ENCODE data around the gene STIM1.

DNA sequence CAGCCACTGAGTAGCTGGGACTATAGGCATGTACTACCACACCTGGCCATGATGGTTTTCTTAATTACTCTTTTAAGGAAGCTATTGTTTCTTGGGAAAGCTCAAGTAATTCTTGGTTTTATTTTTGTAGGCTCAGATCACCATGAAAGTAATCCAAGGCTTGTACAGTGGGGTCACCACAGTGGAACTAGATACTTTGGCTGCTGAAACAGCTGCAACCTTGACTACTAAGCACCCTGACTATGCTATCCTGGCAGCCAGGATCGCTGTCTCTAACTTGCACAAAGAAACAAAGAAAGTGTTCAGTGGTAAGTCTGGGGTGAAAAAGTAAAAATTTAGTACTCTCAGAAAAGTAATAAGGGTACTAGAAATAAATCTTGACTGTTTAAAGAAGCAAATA lies 250.5 kb downstream of the STIM1 start:
- TF ChIP-seq, protein P1, sequence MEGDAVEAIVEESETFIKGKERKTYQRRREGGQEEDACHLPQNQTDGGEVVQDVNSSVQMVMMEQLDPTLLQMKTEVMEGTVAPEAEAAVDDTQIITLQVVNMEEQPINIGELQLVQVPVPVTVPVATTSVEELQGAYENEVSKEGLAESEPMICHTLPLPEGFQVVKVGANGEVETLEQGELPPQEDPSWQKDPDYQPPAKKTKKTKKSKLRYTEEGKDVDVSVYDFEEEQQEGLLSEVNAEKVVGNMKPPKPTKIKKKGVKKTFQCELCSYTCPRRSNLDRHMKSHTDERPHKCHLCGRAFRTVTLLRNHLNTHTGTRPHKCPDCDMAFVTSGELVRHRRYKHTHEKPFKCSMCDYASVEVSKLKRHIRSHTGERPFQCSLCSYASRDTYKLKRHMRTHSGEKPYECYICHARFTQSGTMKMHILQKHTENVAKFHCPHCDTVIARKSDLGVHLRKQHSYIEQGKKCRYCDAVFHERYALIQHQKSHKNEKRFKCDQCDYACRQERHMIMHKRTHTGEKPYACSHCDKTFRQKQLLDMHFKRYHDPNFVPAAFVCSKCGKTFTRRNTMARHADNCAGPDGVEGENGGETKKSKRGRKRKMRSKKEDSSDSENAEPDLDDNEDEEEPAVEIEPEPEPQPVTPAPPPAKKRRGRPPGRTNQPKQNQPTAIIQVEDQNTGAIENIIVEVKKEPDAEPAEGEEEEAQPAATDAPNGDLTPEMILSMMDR (IDR thresholded peaks at IDR 0.05) = no peak
- no peak for TF ChIP-seq POLR2A (IDR thresholded peaks at IDR 0.05; ENCODE audit: low read depth)
- TF ChIP-seq POLR2AphosphoS5 (IDR thresholded peaks at IDR 0.05) = no peak
- TF ChIP-seq EP300 (IDR thresholded peaks at IDR 0.05) = no peak

Measured in esophagus muscularis mucosa (tissue), 4 donors.